OCI-LY3 (cell line): ENCODE data around the gene MPRIP.

Experiments
- EZH2phosphoT487 ChIP-seq: fragments of 200-600 bp; shearing (Covaris generic); IDR thresholded peaks from 2 replicates; pipeline ENCODE4 v1.6.1; 2018; ENCODE audit warnings: antibody characterized with exemption, mixed run types, low read depth
- TF ChIP-seq, protein P1 (sequence below): fragments of 200-600, 300-600 bp; sonication (generic); IDR thresholded peaks from 2 replicates; pipeline ENCODE4 v1.5.1; 2014; ENCODE audit warnings: antibody characterized with exemption, low read length, low read depth

DNA sequence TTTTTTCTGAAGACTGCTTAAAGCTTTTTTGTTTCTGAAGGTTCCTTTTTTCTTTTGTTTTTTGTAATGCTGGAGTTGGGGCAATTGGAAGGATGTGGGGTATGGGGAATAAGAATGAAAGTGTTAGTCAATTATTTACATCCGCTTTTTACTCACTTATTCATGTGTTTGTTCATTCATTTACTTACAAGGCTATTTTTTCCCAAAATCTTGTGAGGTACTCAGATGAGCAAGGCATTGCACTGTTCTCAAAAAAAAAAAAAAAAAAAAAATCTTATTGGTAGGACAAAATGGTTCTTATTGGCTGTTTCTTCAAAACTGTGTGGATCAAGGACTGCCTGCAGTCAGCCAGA is 108.2 kb downstream of the MPRIP start:
- TF ChIP-seq, protein P1, sequence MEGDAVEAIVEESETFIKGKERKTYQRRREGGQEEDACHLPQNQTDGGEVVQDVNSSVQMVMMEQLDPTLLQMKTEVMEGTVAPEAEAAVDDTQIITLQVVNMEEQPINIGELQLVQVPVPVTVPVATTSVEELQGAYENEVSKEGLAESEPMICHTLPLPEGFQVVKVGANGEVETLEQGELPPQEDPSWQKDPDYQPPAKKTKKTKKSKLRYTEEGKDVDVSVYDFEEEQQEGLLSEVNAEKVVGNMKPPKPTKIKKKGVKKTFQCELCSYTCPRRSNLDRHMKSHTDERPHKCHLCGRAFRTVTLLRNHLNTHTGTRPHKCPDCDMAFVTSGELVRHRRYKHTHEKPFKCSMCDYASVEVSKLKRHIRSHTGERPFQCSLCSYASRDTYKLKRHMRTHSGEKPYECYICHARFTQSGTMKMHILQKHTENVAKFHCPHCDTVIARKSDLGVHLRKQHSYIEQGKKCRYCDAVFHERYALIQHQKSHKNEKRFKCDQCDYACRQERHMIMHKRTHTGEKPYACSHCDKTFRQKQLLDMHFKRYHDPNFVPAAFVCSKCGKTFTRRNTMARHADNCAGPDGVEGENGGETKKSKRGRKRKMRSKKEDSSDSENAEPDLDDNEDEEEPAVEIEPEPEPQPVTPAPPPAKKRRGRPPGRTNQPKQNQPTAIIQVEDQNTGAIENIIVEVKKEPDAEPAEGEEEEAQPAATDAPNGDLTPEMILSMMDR: no peak
- no peak for TF ChIP-seq EZH2phosphoT487
